ENCODE measurements around the gene GPC6. TPM values are rescaled to one million over a fixed set of nuclear protein-coding genes. Genes with fewer than 3 reads are reported as not detected.

Gene GPC6
- total RNA-seq, 1 donor from 2014 or later = 16.1 TPM

- H3K27me3 Mint-ChIP-seq (ENCODE audit: unreplicated experiment) = no peaks in the 10 kb centered on the region
- H3K36me3 Mint-ChIP-seq (ENCODE audit: low read depth, unreplicated experiment) = no peaks in the 10 kb centered on the region
- no peak for TF ChIP-seq CTCF (IDR thresholded peaks at IDR 0.05; ENCODE audit: unreplicated experiment)
- no peak overlapping the region for H3K27ac Mint-ChIP-seq (ENCODE audit: unreplicated experiment)
- no peaks in the 10 kb centered on the region for H3K4me1 Mint-ChIP-seq (ENCODE audit: unreplicated experiment)
- H3K4me3 Mint-ChIP-seq (ENCODE audit: unreplicated experiment) = no peak overlapping the region
- DNase-seq (ENCODE audit: low spot score) = no peak
- no peaks in the 10 kb centered on the region for H3K9me3 Mint-ChIP-seq (ENCODE audit: unreplicated experiment)
These were observed 700.8 kb downstream of the GPC6 start for GRCh38 chr13:93927431-93927830.

- no peak for TF ChIP-seq CTCF (IDR thresholded peaks at IDR 0.05; ENCODE audit: unreplicated experiment)
- Mint-ChIP-seq H3K36me3 (ENCODE audit: low read depth, unreplicated experiment) (no peaks in the 10 kb centered on the region), H3K4me1 (ENCODE audit: unreplicated experiment) (no peaks in the 10 kb centered on the region), H3K27ac (ENCODE audit: unreplicated experiment) (no peak overlapping the region), H3K4me3 (ENCODE audit: unreplicated experiment) (no peak overlapping the region), H3K9me3 (ENCODE audit: unreplicated experiment) (no peaks in the 10 kb centered on the region), H3K27me3 (ENCODE audit: unreplicated experiment) (no peaks in the 10 kb centered on the region)
- no peak for DNase-seq (ENCODE audit: low spot score)
These were observed 706.3 kb downstream of the GPC6 start for GRCh38 chr13:93932901-93933300.

GRCh38 chr13:93936901-93937300, 710.3 kb downstream of the GPC6 start:
- no peaks in the 10 kb centered on the region for H3K36me3 Mint-ChIP-seq (ENCODE audit: low read depth, unreplicated experiment)
- no peaks in the 10 kb centered on the region for H3K4me1 Mint-ChIP-seq (ENCODE audit: unreplicated experiment)
- H3K9me3 Mint-ChIP-seq (ENCODE audit: unreplicated experiment) = no peaks in the 10 kb centered on the region
- no peak overlapping the region for H3K27ac Mint-ChIP-seq (ENCODE audit: unreplicated experiment)
- no peak overlapping the region for H3K4me3 Mint-ChIP-seq (ENCODE audit: unreplicated experiment)
- no peak for TF ChIP-seq CTCF (IDR thresholded peaks at IDR 0.05; ENCODE audit: unreplicated experiment)
- no peak for DNase-seq (ENCODE audit: low spot score)
- H3K27me3 Mint-ChIP-seq (ENCODE audit: unreplicated experiment) = no peaks in the 10 kb centered on the region

- no peak overlapping the region for H3K4me3 Mint-ChIP-seq (ENCODE audit: unreplicated experiment)
These were observed 714.8 kb downstream of the GPC6 start for GRCh38 chr13:93941444-93941843.

GRCh38 chr13:93942016-93942415, 715.4 kb downstream of the GPC6 start:
- no peaks in the 10 kb centered on the region for H3K9me3 Mint-ChIP-seq (ENCODE audit: unreplicated experiment)
- H3K4me3 Mint-ChIP-seq (ENCODE audit: unreplicated experiment) = no peak overlapping the region
- no peaks in the 10 kb centered on the region for H3K4me1 Mint-ChIP-seq (ENCODE audit: unreplicated experiment)
- no peak overlapping the region for H3K27ac Mint-ChIP-seq (ENCODE audit: unreplicated experiment)
- no peak for TF ChIP-seq CTCF (IDR thresholded peaks at IDR 0.05; ENCODE audit: unreplicated experiment)
- no peaks in the 10 kb centered on the region for H3K36me3 Mint-ChIP-seq (ENCODE audit: low read depth, unreplicated experiment)
- DNase-seq (ENCODE audit: low spot score) = no peak
- no peaks in the 10 kb centered on the region for H3K27me3 Mint-ChIP-seq (ENCODE audit: unreplicated experiment)

More at GRCh38 chr13:93941444-93941843, 714.8 kb downstream of the GPC6 start:
- Mint-ChIP-seq H3K27me3 (ENCODE audit: unreplicated experiment) (no peaks in the 10 kb centered on the region), H3K4me1 (ENCODE audit: unreplicated experiment) (no peaks in the 10 kb centered on the region), H3K9me3 (ENCODE audit: unreplicated experiment) (no peaks in the 10 kb centered on the region), H3K27ac (ENCODE audit: unreplicated experiment) (no peak overlapping the region), H3K36me3 (ENCODE audit: low read depth, unreplicated experiment) (no peaks in the 10 kb centered on the region)
- DNase-seq (ENCODE audit: low spot score) = no peak
- no peak for TF ChIP-seq CTCF (IDR thresholded peaks at IDR 0.05; ENCODE audit: unreplicated experiment)

Data from endothelial cell (in vitro differentiated cells).